Astrocyte of the spinal cord (primary cell): ENCODE data around the gene FHIT.

Experiments
- DNase-seq: peaks from one replicate; pipeline ENCODE4 v3.0.0; 2011; ENCODE audit warnings: low read depth, low spot score
- H3K4me3 ChIP-seq: 2 replicates; pipeline ENCODE4 v1.5.1; 2011; ENCODE audit warnings: low read depth, mild to moderate bottlenecking, low read length, moderate library complexity
- in situ Hi-C: cut with HindIII; loops from 2 replicates; pipeline ENCODE4 v1.10.0; 2017; ENCODE audit warnings: low sequenced_read_pairs
- TF ChIP-seq, protein P1 (sequence below): IDR thresholded peaks from 2 replicates; pipeline ENCODE4 v1.5.1; 2012; ENCODE audit warnings: low read depth, mild to moderate bottlenecking, low read length, inconsistent platforms

Gene FHIT

DNA sequence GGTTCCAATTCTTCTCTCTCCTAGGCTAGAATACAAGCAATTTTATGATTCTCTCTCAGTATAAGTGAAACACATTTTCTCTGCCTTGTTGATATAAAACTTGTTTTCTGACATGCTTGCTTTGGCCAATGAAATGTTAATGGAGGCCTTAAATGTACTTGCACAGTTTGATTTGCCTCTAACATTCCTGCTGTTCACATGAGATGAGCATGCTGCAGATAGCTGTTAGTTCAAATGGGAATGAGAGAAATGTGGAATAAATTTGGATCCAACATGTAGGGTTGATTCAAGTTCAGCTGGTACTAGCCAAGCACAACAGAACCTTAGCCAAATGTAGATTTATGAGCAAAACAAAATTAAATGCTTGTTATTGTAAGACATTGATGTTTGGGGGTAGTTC, 32.6 kb upstream of the FHIT start:
- in situ Hi-C loops: no loop called here
- no peak for DNase-seq
- TF ChIP-seq, protein P1, sequence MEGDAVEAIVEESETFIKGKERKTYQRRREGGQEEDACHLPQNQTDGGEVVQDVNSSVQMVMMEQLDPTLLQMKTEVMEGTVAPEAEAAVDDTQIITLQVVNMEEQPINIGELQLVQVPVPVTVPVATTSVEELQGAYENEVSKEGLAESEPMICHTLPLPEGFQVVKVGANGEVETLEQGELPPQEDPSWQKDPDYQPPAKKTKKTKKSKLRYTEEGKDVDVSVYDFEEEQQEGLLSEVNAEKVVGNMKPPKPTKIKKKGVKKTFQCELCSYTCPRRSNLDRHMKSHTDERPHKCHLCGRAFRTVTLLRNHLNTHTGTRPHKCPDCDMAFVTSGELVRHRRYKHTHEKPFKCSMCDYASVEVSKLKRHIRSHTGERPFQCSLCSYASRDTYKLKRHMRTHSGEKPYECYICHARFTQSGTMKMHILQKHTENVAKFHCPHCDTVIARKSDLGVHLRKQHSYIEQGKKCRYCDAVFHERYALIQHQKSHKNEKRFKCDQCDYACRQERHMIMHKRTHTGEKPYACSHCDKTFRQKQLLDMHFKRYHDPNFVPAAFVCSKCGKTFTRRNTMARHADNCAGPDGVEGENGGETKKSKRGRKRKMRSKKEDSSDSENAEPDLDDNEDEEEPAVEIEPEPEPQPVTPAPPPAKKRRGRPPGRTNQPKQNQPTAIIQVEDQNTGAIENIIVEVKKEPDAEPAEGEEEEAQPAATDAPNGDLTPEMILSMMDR: no peak
- no peak overlapping the region for H3K4me3 ChIP-seq

DNA sequence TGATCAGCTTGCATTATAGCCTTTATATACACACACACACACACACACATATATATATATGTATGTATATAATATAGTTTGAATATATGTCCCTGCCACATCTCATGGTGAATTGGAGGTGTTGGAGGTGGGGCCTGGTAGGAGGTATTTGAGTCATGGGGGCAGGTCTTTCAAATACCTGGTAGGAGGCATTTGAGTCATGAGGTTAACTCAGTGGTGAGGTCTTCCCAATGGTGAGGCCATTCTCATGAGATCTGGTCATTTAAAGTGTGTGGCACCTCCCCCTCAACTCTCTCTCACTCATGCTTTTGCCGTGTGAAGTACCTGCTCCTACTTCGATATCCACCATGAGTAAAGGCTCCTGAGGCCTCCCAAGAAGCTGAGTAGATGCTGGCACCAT, 27.5 kb upstream of the FHIT start:
- in situ Hi-C loops: no loop called here
- TF ChIP-seq, protein P1: no peak
- DNase-seq: no peak
- no peak overlapping the region for H3K4me3 ChIP-seq

DNA sequence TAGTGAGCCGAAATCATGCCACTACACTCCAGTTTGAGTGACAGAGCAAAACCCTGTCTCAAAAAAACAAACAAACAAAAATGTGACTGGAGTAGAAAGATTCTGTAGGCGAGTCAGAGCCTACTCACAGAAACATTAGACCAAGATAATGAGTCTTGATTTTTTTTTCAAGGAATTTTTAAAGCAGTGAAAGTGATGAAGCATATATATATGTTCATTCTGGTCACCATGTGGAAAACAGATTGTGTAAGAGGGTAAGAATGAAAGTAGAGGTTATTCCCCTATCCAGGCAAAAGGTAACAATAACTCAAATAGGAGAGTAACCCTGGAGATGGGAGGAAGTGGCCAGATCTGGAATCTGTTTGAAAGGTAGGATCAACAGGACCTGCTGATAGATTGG, 26.2 kb upstream of the FHIT start:
- TF ChIP-seq, protein P1: no peak
- no peak overlapping the region for H3K4me3 ChIP-seq
- DNase-seq: no peak
- in situ Hi-C loops: no loop called here

DNA sequence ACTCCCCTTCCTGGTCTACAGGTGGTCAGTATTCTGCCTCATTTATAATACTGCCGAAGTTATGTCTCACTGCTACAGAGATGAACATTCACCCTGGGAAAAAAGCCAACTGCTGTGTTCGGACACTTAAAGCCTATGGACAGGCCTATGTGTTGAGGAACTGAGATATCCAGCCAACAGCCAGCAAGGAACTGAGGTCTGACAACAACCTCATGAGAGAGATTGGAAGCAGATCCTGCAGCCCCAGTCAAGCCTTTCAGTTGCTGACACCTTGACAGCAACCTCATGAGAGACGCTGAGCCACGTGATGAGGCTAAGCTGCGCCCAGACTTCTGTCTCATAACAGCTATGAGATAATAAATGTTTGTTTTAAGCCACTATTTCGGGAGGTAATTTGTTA, 18.2 kb upstream of the FHIT start:
- in situ Hi-C loops: no loop called here
- TF ChIP-seq, protein P1: no peak
- no peak for DNase-seq
- no peak overlapping the region for H3K4me3 ChIP-seq

DNA sequence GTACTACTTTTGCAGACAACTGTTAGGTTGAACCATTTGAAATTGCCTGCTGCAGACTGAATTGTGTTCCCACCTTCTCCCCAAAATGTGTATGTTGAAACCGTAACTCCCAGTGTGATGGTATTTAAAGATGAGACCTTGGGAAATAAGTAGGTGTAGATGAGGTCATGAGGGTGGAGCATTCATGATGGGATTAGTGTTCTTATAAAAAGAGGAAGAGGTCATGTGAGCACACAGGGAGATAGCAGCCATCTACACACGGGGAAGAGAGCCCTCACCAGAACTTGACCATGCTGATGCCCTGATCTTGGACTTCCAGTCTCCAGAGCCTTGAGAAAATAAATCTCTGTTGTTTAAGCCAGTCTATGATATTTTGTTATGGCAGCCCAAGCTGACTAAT, 17.4 kb upstream of the FHIT start:
- TF ChIP-seq, protein P1: no peak
- in situ Hi-C loops: no loop called here
- DNase-seq: no peak
- H3K4me3 ChIP-seq: no peak overlapping the region

DNA sequence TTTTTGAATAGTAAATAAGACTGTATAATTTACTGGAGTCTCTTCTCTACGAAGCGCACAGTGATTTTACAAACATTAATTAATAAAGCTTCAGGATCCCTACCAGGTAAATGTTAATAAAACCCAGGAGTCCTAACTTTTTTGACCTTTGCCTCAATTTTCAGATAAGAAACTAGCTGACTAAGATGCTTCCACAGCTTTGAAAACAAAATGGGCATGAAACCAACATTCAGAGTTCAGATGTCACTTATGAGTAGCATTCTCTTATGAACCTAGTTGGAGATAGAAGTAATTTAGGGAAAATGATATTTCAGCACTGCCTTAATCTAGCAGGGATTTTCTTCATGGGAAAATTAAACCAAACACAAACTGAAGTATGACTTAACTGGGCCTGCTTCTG, 13.0 kb upstream of the FHIT start:
- no peak overlapping the region for H3K4me3 ChIP-seq
- TF ChIP-seq, protein P1: no peak
- in situ Hi-C loops: no loop called here
- DNase-seq: no peak

DNA sequence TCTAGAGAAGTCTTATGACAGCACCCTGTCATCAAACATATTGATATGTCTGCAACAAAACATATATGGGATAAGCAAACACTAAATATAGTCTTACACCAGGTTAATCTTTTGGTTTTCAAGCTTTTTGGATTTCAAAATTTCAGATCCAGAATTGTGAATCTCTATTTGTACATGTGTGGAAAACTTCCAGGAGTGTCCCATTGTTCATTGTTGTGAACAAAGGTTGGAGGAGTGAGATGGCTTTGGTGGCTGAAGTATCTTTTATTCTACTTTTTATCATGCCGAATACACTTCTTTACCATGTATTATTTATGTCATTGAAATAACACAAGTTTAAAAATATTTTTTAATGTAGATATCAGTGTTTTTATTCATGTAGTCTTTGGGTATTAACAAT, 5.9 kb upstream of the FHIT start:
- H3K4me3 ChIP-seq: no peak overlapping the region
- TF ChIP-seq, protein P1: no peak
- DNase-seq: no peak
- in situ Hi-C loops: no loop called here
